Smooth muscle cell (in vitro differentiated cells): ENCODE measurements around the gene INAFM2. TPM values are rescaled to one million over a fixed set of nuclear protein-coding genes. Genes with fewer than 3 reads are reported as not detected.

Experiments
- DNase-seq: peaks from one replicate; lab custom pipeline; 2025; ENCODE audit not compliant: unreplicated experiment; lab: John Stamatoyannopoulos, UW
- H2AFZ ChIP-seq: fragments of 200-600 bp; sonication (generic); 2 replicates; pipeline ENCODE4 v1.6.0; 2016; ENCODE audit warnings: antibody characterized with exemption, low read depth, mild to moderate bottlenecking
- H3F3A ChIP-seq: fragments of 200-600 bp; sonication (generic); 2 replicates; pipeline ENCODE4 v1.6.0; 2017; ENCODE audit warnings: antibody characterized with exemption, low read depth
- H3K27ac ChIP-seq: fragments of 200-600 bp; sonication (generic); 2 replicates; pipeline ENCODE4 v1.5.1; 2016; ENCODE audit warnings: low read depth, mild to moderate bottlenecking
- H3K27me3 ChIP-seq: fragments of 200-600 bp; sonication (generic); 2 replicates; pipeline ENCODE4 v1.6.1; 2016; ENCODE audit warnings: low read depth, mild to moderate bottlenecking
- H3K36me3 ChIP-seq: fragments of 200-600 bp; sonication (generic); 2 replicates; pipeline ENCODE4 v1.5.1; 2016; ENCODE audit warnings: low read depth
- H3K4me1 ChIP-seq: fragments of 200-600 bp; sonication (generic); 2 replicates; pipeline ENCODE4 v1.5.1; 2016; ENCODE audit warnings: low read depth
- H3K4me2 ChIP-seq: fragments of 200-600 bp; sonication (generic); 2 replicates; pipeline ENCODE4 v1.6.0; 2016; ENCODE audit warnings: mild to moderate bottlenecking
- H3K4me3 ChIP-seq: fragments of 200-600 bp; sonication (generic); 2 replicates; pipeline ENCODE4 v1.5.1; 2016; ENCODE audit warnings: mild to moderate bottlenecking
- H3K79me2 ChIP-seq: fragments of 200-600 bp; sonication (generic); 2 replicates; pipeline ENCODE4 v1.6.0; 2016; ENCODE audit warnings: low read depth, mild to moderate bottlenecking
- H3K9ac ChIP-seq: fragments of 200-600 bp; sonication (generic); 2 replicates; pipeline ENCODE4 v1.6.0; 2016; ENCODE audit warnings: low read depth
- H3K9me3 ChIP-seq: fragments of 200-600 bp; sonication (generic); replicated peaks from 2 replicates; pipeline ENCODE4 v1.5.1; 2016; ENCODE audit warnings: low read depth
- H4K20me1 ChIP-seq: fragments of 200-600 bp; sonication (generic); 2 replicates; pipeline ENCODE4 v1.6.0; 2016; ENCODE audit warnings: low read depth
- CTCF ChIP-seq: fragments of 200-600 bp; sonication (generic); IDR thresholded peaks from 2 replicates; pipeline ENCODE4 v1.5.1; 2017; ENCODE audit warnings: borderline replicate concordance, mild to moderate bottlenecking, antibody characterized with exemption; ENCODE audit not compliant: insufficient read depth, poor library complexity, severe bottlenecking
- WGBS: methylation state at CpG from one replicate; pipeline ENCODE4 v1.1.7; 2016; ENCODE audit warnings: low lambda C conversion rate; 5-methylcytosine and 5-hydroxymethylcytosine counted together
- polyA plus RNA-seq: library from polyadenylated mRNA; unstranded; fragments of >200 nt; fragmentation: Nextera tagmentation; extraction: Ambion mirVana; gene quantifications from 2 replicates; pipeline ENCODE4 v1.2.1, GENCODE V29; 2016
- total RNA-seq: library from RNA; depleted of rRNA; stranded (reverse); fragments of >200 nt; gene quantifications from 2 replicates; pipeline ENCODE4 v1.2.3, GENCODE V29; 2014

INAFM2 gene
- total RNA-seq (28.1 and 30.4 TPM in 2 replicates), polyA plus RNA-seq (23.9 and 48.6 TPM in 2 replicates)

GRCh38 chr15:40323239-40323952 lies at the start of gene INAFM2:
TSS of gene INAFM2 (plus strand) at chr15:40323692. CDS start at chr15:40324056, 364 bp downstream.
- Histone ChIP-seq H4K20me1 (peaks cover 17% of the 10 kb centered on the region), H3K79me2 (peaks cover 23% of the 10 kb centered on the region), H3K4me1 (peaks cover 40% of the 10 kb centered on the region), H3K27ac (no peak within 1 kb of the TSS), H3K4me2 (peak within 1 kb of the TSS; percentile 94), H3K27me3 (no peaks in the 10 kb centered on the region), H3F3A (no peaks in the 10 kb centered on the region), H2AFZ (no peak within 1 kb of the TSS), H3K36me3 (no peaks in the 10 kb centered on the region), H3K9ac (peak within 1 kb of the TSS; percentile 69), H3K4me3 (peak within 1 kb of the TSS; percentile 66), H3K9me3 (no peaks in the 10 kb centered on the region)
- peak; percentile 75 for DNase-seq
- 3% methylated on average over 48 of the region's 103 CpGs for WGBS
- TF ChIP-seq CTCF: peak; percentile 67

- Histone ChIP-seq H3K27ac (no peak overlapping the region), H3K4me2 (no peak overlapping the region), H3K27me3 (peaks cover 15% of the 10 kb centered on the region), H3F3A (peaks cover 4% of the 10 kb centered on the region), H3K36me3 (no peaks in the 10 kb centered on the region), H3K79me2 (no peaks in the 10 kb centered on the region), H3K9me3 (no peaks in the 10 kb centered on the region), H3K4me3 (no peak overlapping the region), H4K20me1 (no peaks in the 10 kb centered on the region), H3K4me1 (no peaks in the 10 kb centered on the region), H3K9ac (no peak overlapping the region), H2AFZ (no peak overlapping the region)
- WGBS: 53% methylated on average over 25 of the region's 26 CpGs
- peak; percentile 100 for TF ChIP-seq CTCF
- DNase-seq: peak; percentile 64
Measured at GRCh38 chr15:40274350-40275274, 48.9 kb upstream of the INAFM2 start.

GRCh38 chr15:40275523-40275922 lies 48.0 kb upstream of the INAFM2 start:
- no peak for DNase-seq
- Histone ChIP-seq H3K9me3 (no peaks in the 10 kb centered on the region), H3K36me3 (no peaks in the 10 kb centered on the region), H3K4me1 (no peaks in the 10 kb centered on the region), H3K4me2 (no peak overlapping the region), H2AFZ (no peak overlapping the region), H3K9ac (no peak overlapping the region), H3K79me2 (no peaks in the 10 kb centered on the region), H3K4me3 (no peak overlapping the region), H3F3A (peaks cover 4% of the 10 kb centered on the region), H3K27ac (no peak overlapping the region), H3K27me3 (peaks cover 24% of the 10 kb centered on the region), H4K20me1 (no peaks in the 10 kb centered on the region)
- no peak for TF ChIP-seq CTCF
- 89% methylated on average over 5 of the region's 5 CpGs for WGBS
